Breast epithelium (tissue), 3 donors: ENCODE data around the gene RDH16. TPM values are rescaled to one million over a fixed set of nuclear protein-coding genes. Genes with fewer than 3 reads are reported as not detected.

ENCODE experiments used
- total RNA-seq, 3 donors: library from RNA; depleted of rRNA; stranded (reverse); fragments of >200 nt; gene quantifications; one replicate each; pipeline ENCODE4 v1.1.0, GENCODE V29; 2016

The RDH16 gene
- total RNA-seq, 3 donors from 2014 or later, result 0.48 to 1.3 (median 0.59) TPM

Other genes with a start within 250 kb of the RDH16 start
- 1,000 to 10,000 TPM; 1,363 to 1,488 (median 1,386) TPM for gene NACA, start 232.3 kb downstream of the RDH16 start, total RNA-seq
- gene PRIM1, start 205.3 kb downstream of the RDH16 start, total RNA-seq, result 10 to 100 TPM in 1 of 3 donors, 1 to 10 TPM in 2; 7.9 to 13.0 (median 8.3) TPM
- 1 to 10 TPM in 1 of 3 donors, under 1 TPM in 2; 0.16 to 3.8 (median 0.98) TPM for gene HSD17B6, start 194.3 kb downstream of the RDH16 start, total RNA-seq
- gene SDR9C7, start 23.2 kb downstream of the RDH16 start, total RNA-seq, result not detected
- 1 to 10 TPM; 4.3 to 6.6 (median 6.1) TPM for gene ZBTB39, start 48.9 kb upstream of the RDH16 start, total RNA-seq
- not detected for gene TAC3, start 58.9 kb upstream of the RDH16 start, total RNA-seq
- gene MYO1A, start 92.5 kb upstream of the RDH16 start, total RNA-seq, result 1 to 10 TPM in 1 of 3 donors, under 1 TPM in 2; 0.15 to 2.2 (median 0.98) TPM
- 10 to 100 TPM in 2 of 3 donors, 1 to 10 TPM in 1; 6.9 to 13.3 (median 10.9) TPM for gene NEMP1, start 121.2 kb upstream of the RDH16 start, total RNA-seq
- 10 to 100 TPM in 2 of 3 donors, 1 to 10 TPM in 1; 9.0 to 33.2 (median 24.6) TPM for gene NAB2, start 131.5 kb upstream of the RDH16 start, total RNA-seq
- gene STAT6, start 153.8 kb upstream of the RDH16 start, total RNA-seq, result 100 to 1,000 TPM; 139 to 147 (median 146) TPM
- gene LRP1, start 170.9 kb upstream of the RDH16 start, total RNA-seq, result 100 to 1,000 TPM; 102 to 894 (median 240) TPM
- not detected for gene LRP1-AS, start 190.0 kb upstream of the RDH16 start, total RNA-seq